ENCODE results near the gene DUSP8.
A peak's percentile ranks its signal among the peaks of the same experiment; 100 is the strongest.
"Not testable (repeated sequence)": the region's sequence is repeated elsewhere in the genome, so short reads cannot be mapped to it uniquely, and the experiment has no call there.

DUSP8 gene

GRCh38 chr11:1572197-1573076 lies at the start of gene DUSP8:
DUSP8 (minus strand) TSS chr11:1572271; CDS start chr11:1565826, 6,445 bp downstream.
- TF ChIP-seq, protein P1, sequence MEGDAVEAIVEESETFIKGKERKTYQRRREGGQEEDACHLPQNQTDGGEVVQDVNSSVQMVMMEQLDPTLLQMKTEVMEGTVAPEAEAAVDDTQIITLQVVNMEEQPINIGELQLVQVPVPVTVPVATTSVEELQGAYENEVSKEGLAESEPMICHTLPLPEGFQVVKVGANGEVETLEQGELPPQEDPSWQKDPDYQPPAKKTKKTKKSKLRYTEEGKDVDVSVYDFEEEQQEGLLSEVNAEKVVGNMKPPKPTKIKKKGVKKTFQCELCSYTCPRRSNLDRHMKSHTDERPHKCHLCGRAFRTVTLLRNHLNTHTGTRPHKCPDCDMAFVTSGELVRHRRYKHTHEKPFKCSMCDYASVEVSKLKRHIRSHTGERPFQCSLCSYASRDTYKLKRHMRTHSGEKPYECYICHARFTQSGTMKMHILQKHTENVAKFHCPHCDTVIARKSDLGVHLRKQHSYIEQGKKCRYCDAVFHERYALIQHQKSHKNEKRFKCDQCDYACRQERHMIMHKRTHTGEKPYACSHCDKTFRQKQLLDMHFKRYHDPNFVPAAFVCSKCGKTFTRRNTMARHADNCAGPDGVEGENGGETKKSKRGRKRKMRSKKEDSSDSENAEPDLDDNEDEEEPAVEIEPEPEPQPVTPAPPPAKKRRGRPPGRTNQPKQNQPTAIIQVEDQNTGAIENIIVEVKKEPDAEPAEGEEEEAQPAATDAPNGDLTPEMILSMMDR (IDR thresholded peaks at IDR 0.05; ENCODE audit: control insufficient read depth, extremely low read depth, insufficient read depth), result no peak
- H3K4me3 ChIP-seq (ENCODE audit: low read depth, low read length), result peak within 1 kb of the TSS; percentile 83
- no peak for DNase-seq (ENCODE audit: low read depth)

DNA sequence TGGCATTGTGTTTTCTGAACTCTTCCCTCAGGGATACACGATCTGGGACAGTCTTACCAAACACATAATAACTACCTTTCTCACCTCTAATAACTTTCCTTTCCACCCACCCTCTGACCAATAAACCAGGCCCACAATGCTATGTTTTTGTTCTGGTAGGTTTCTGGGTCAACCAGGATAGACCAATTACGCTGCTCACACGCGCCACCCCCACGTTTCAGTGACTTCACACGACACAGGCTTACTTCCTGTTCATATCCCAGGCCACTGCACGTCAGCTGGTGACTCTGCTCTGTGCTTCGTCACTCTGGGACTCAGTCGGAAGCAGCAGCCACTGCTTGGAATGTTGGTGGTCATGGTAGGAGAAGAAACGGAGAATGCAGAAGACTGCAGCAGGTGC lies 47.4 kb upstream of the DUSP8 start:
- TF ChIP-seq, protein P1 (IDR thresholded peaks at IDR 0.05; ENCODE audit: control insufficient read depth, extremely low read depth, insufficient read depth), result no peak
- no peak overlapping the region for H3K4me3 ChIP-seq (ENCODE audit: low read depth, low read length)
- no peak for DNase-seq (ENCODE audit: low read depth)

DNA sequence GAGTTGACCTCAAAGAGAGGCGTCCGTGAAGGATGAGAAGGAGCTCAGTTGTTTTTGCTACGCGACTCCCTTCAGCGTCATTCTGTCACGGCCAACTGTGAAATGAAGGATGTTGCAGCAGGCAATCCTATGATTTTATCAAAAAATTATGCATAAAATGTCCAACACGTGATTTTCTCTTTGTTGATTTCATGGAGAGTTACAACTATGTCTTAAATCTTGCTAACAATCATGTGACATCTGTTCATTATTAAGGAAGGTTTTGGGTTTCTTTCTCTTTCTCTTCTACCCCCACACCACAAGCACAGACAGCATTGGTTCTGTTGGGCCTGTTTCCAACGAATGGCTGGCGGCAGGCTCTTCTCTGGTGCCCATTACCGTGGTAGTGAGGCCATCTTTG lies 46.2 kb upstream of the DUSP8 start:
- no peak overlapping the region for H3K4me3 ChIP-seq (ENCODE audit: low read depth, low read length)
- TF ChIP-seq, protein P1 (IDR thresholded peaks at IDR 0.05; ENCODE audit: control insufficient read depth, extremely low read depth, insufficient read depth), result no peak
- no peak for DNase-seq (ENCODE audit: low read depth)

DNA sequence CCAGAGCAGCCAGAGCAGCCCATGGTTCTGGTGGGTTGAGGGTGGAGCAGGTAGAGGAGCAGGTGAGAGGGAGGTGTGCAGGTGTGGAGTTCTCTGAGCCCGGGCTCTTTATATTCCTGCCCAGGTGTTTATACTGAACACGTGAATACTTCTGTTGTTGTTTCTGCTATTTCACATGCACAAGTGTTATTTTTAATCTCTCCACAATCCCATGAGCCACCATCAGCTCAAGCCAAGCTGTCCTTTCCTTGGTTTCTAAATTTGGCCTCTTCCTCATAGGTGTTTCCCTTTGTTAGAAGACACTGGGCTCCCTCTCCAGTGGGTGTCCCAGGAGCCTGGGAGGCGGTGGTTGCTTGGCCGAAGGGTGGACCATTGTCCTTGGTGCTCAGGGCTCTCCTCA lies 36.3 kb upstream of the DUSP8 start, which contains the start of gene KRTAP5-3:
TSS of gene KRTAP5-3 (minus strand) at position 101 of the 400 bp plus-strand sequence. CDS start at position 23, 78 bp downstream.
- no peak within 1 kb of the TSS for H3K4me3 ChIP-seq (ENCODE audit: low read depth, low read length)
- TF ChIP-seq, protein P1 (IDR thresholded peaks at IDR 0.05; ENCODE audit: control insufficient read depth, extremely low read depth, insufficient read depth), result no peak
- no peak for DNase-seq (ENCODE audit: low read depth)

DNA sequence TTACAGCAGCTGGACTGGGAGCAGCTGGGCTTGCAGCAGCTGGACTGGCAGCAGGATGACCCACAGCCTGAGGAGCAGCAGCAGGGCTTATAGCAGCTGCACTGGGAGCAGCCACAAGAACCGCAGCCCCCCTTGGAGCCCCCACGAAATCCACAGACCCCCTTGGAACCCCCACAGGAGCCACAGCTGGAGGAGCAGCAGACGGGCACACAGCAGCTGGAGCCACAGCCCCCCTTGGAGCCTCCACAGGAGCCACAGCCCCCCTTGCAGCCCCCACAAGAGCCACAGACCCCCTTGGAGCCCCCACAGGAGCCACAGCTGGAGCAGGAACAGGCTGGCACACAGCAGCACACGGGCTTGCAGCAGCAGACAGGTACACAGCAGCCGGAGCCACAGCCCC lies 35.8 kb upstream of the DUSP8 start:
- not testable (repeated sequence) for DNase-seq (ENCODE audit: low read depth); H3K4me3 ChIP-seq (ENCODE audit: low read depth, low read length)

DNA sequence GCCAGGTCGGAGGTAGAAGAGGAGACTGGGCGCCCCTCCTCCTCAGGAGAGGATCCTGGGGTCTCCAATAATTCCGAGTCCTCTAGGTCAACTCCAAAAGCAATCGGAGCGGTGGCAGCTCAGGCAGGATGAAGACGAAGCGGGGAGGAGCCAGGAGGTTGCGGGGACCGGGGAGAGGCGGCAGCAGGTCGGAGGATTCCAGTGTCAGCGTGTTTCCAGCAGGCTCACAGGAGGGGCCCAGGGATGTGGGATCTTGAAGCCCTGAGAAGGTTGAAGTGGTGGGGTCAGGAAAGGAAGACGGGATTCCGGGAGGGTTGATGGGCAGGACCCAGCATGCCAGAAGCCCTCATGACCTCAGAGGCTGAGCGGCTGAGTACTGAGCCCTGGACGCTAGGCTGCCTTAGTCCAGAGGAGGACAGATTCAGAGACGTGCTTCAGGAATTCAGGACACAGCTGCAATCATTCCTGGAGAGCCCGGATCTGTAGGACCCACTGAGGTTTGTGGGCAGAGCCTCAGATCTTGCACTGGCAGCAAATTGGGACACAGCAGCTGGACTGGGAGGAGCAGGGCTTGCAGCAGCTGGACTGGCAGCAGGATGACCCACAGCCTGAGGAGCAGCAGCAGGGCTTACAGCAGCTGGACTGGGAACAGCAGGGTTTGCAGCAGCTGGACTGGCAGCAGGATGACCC lies 35.2 kb upstream of the DUSP8 start:
- DNase-seq (ENCODE audit: low read depth); H3K4me3 ChIP-seq (ENCODE audit: low read depth, low read length): not testable (repeated sequence)

DNA sequence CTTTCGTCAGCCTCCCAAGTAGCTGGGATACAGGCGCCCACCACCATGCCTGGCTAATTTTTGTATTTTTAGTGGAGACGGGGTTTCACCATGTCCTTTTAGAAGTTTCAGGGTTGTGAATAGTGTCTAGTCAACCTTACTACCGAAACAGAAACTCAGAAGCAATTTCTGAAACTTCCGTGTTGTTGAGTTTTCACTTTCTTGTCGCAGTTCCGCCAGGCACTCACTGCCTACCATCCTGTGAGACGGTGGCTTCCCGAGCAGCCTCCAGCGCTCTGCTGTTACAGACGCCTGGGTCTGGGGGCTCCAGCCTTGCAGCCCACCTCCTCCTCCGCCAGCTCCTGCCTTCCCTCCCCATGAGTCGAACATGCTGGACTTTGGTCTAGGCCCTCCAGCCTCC lies 33.9 kb upstream of the DUSP8 start:
- DNase-seq (ENCODE audit: low read depth); H3K4me3 ChIP-seq (ENCODE audit: low read depth, low read length): not testable (repeated sequence)

DNA sequence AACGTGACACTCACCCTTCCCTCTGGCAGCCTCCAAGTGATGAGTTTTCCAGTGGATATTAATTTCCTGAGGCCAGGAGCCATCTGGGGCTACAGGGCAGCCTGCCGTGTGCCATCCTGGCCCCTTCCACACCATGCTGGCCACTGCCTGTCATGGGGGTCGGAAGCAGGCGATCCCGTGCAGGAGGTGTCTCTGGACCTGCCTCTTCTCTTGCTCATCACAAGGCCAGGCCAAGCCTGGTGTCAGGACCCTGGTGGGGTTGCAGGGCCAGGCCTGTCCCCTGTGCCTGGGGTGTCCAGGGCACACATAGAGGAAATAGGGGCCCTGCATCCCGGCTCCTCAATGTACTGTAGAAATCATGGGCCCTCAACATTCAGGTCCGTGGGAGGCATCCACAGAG lies 32.6 kb upstream of the DUSP8 start:
- DNase-seq (ENCODE audit: low read depth), result no peak
- H3K4me3 ChIP-seq (ENCODE audit: low read depth, low read length), result no peak overlapping the region
- TF ChIP-seq, protein P1 (IDR thresholded peaks at IDR 0.05; ENCODE audit: control insufficient read depth, extremely low read depth, insufficient read depth), result no peak

Measured in LNCaP clone FGC (cell line).